Large intestine (tissue), 3 donors: ENCODE data around the gene AKR1C8. TPM values are rescaled to one million over a fixed set of nuclear protein-coding genes. Genes with fewer than 3 reads are reported as not detected.
A peak's percentile ranks its signal among the peaks of the same experiment; 100 is the strongest.
"Not testable (repeated sequence)": the region's sequence is repeated elsewhere in the genome, so short reads cannot be mapped to it uniquely, and the experiment has no call there.

Experiments used
- DNase-seq, 2 donors: peaks; one replicate each; pipeline versions ENCODE4 v3.0.0 to v3.0.0-alpha.2; 2013
- H3K27ac ChIP-seq: one replicate; pipeline ENCODE4 v1.5.1; 2013; ENCODE audit warnings: low read length
- H3K27me3 ChIP-seq: 2 replicates; pipeline ENCODE4 v1.6.1; 2013; ENCODE audit warnings: low read length; ENCODE audit not compliant: control insufficient read depth, insufficient read depth
- H3K36me3 ChIP-seq: 2 replicates; pipeline ENCODE4 v1.6.1; 2013; ENCODE audit warnings: low read length; ENCODE audit not compliant: control insufficient read depth, insufficient read depth
- H3K4me1 ChIP-seq: one replicate; pipeline ENCODE4 v1.6.1; 2013; ENCODE audit warnings: low read length; ENCODE audit not compliant: control insufficient read depth, insufficient read depth
- H3K4me3 ChIP-seq: one replicate; pipeline ENCODE4 v1.5.1; 2013; ENCODE audit warnings: low read length
- H3K9me3 ChIP-seq: one replicate; pipeline ENCODE4 v1.6.1; 2013; ENCODE audit warnings: mild to moderate bottlenecking, low read depth, low read length, moderate library complexity; ENCODE audit not compliant: control insufficient read depth
- WGBS: methylation state at CpG from one replicate; pipeline ENCODE4 v1.1.5; 2013; ENCODE audit warnings: low lambda C conversion rate; ENCODE audit not compliant: insufficient coverage; 5-methylcytosine and 5-hydroxymethylcytosine counted together
- polyA plus RNA-seq: library from polyadenylated mRNA; unstranded; fragments of 120-200 nt; gene quantifications from one replicate; pipeline ENCODE4 v1.2.1, GENCODE V29; 2013

Gene AKR1C8
- polyA plus RNA-seq, 1 donor = 0.13 TPM

DNA sequence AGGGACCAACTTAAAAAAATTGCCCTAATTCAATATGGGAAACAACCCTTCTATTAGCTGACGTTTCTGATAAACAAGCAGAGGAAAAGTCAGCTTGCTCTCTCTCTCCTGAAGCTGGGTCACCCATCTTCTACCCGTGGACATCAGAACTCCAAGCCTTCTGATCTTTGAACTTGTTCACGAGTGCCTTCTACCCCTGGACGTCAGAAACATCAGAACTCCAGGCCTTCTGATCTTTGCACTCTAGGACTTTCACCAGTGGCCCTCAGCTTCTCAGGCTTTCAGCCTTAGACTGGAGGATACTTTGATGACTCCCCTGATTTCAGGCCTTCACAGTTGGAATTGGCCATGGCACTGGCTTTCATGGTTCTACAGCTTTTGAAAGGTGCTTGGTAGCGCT is 41.8 kb downstream of the AKR1C8 start:
- peaks cover 18% of the 10 kb centered on the region for H3K4me1 ChIP-seq
- no CpG with 5 or more reads among the region's 5 CpGs for WGBS
- peaks cover 2% of the 10 kb centered on the region for H3K9me3 ChIP-seq
- H3K4me3 ChIP-seq = no peak overlapping the region
- peak; percentile 26 to 39 for DNase-seq
- H3K27me3 ChIP-seq = no peaks in the 10 kb centered on the region
- H3K36me3 ChIP-seq = no peaks in the 10 kb centered on the region
- no peak overlapping the region for H3K27ac ChIP-seq

DNA sequence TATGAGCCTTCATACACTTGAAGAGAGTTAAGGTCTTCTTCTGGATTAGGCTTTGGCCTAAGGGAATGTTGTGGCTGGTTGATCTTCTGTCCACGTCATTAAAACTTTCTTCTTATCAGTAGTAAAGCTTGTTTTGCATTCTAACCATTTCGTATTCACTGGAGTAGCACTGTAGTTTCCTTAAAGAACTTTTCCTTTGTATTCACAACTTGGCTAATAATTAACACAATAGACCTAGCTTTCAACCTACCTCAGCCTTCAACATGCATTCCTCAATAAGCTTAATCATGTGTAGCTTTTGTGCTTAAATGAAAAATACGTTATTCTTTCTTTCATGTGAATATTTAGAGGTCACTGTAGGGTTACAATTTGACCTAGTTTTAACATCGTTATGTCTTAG is 42.8 kb downstream of the AKR1C8 start:
- Histone ChIP-seq H3K9me3 (peaks cover 2% of the 10 kb centered on the region), H3K4me1 (peaks cover 10% of the 10 kb centered on the region), H3K36me3 (no peaks in the 10 kb centered on the region), H3K4me3 (no peak overlapping the region), H3K27ac (peak overlapping the region; percentile 31), H3K27me3 (no peaks in the 10 kb centered on the region)
- WGBS = 23% methylated on average over 3 of the region's 4 CpGs
- DNase-seq = peak; percentile 15 to 49

DNA sequence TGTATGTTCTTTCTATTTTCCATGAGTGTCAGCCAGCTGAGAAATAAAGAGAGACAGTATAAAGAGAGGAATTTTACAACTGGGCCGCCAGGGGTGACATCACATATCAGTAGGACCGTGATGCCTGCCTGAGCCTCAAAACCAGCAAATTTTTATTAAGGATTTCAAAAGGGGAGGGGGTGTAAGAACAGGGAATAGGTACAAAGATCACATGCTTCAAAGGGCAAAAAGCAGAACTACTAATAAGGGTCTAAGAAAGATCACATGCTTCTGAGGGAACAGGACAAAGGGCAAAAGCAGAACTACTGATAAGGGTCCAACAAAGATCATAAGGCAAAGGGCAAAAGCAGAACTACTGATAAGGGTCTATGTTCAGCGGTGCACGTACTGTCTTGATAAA is 47.3 kb downstream of the AKR1C8 start:
- not testable (repeated sequence) for H3K9me3 ChIP-seq, H3K4me1 ChIP-seq, H3K27me3 ChIP-seq, H3K36me3 ChIP-seq, H3K27ac ChIP-seq, H3K4me3 ChIP-seq, DNase-seq
- WGBS = no CpG with 5 or more reads among the region's 4 CpGs

DNA sequence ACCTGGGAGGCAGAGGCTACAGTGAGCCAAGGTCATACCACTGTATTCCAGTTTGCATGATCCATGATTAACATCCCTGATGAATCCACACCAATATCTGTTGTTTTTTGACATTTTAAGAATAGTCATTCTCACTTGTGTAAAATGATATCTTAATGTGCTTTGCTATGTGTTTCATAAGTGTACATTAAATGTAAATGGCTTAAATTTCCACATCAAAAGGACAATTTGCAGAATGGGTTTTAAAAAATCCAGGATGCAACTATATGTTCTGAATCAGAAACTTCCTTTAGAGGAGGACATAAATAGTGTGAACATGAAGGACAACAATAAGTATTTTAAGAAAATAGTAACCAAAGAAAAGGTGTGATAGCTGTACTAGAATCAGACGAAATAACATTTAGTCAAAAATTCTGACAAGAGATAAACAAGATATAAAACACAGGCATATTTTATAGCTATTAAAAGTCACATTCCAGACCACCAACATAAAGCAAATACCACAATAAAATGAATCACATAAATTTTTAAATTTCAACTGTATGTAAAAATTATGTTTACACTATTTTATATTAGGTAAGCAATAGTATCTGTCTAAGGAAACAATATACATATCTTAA is 48.4 kb downstream of the AKR1C8 start:
- H3K27ac ChIP-seq = no peak overlapping the region
- peaks cover 8% of the 10 kb centered on the region for H3K9me3 ChIP-seq
- H3K4me1 ChIP-seq = no peaks in the 10 kb centered on the region
- H3K27me3 ChIP-seq = no peaks in the 10 kb centered on the region
- H3K36me3 ChIP-seq = no peaks in the 10 kb centered on the region
- no peak overlapping the region for H3K4me3 ChIP-seq
- no CpG with 5 or more reads among the region's 1 CpG for WGBS
- DNase-seq = no peak

DNA sequence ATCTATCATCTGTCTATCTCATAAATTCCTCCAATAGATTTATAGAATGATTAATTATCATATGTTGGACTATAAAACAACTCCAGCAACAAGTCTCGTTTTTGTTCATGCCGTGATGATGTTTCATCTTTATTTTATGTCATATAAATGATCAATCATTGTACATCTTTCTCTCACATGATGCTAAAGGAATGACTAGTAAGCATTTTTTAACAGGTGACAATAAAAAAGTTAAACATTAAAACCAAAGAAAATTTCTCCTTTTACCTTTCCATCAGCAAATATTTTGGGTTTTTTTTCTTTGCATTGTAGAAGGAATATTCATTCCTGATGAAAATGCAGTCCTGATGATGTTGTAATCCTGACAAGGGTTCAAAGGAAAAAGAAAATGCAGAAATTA is 49.4 kb downstream of the AKR1C8 start:
- WGBS = 74% methylated on average over 2 of the region's 2 CpGs
- H3K27me3 ChIP-seq = no peaks in the 10 kb centered on the region
- DNase-seq = no peak

DNA sequence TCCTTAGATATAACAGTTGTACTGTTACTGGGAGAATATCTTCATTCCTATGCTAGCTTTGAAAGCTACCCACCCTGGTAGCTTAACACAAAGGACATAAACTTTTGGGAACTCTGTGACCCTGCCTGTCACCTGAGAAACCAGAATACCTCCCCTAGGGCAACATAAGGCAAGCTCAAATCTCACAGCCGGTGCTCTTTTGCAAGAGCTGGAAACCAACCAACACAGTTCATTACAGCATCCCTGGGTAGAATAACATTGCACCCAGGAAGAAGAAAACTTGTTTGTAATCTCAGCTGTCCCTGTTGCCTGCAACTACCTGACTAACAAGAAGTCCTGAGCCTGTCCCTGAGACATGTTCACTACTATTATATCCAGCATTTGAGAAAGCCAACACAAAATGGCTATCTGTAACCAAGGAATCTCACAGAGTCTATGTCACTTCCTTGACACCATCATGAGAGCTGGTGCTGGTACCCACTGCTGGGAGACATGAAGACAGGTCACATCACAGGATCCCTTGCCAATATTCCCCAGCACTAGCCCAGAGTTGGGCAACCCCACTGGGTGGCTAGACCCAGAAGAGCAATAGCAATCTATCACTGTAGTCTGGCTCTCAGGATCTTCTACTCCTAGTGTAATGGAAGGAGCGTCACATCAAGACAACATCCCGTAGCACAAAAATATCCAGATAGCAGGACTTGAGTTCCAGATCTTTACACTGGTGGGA is 59.5 kb downstream of the AKR1C8 start:
- Histone ChIP-seq H3K27ac (no peak overlapping the region), H3K4me3 (no peak overlapping the region), H3K9me3 (no peaks in the 10 kb centered on the region), H3K27me3 (no peaks in the 10 kb centered on the region), H3K4me1 (no peaks in the 10 kb centered on the region), H3K36me3 (no peaks in the 10 kb centered on the region)
- DNase-seq = no peak
- WGBS = no CpG with 5 or more reads among the region's 3 CpGs

More for the DNA sequence above, 49.4 kb downstream of the AKR1C8 start:
- no peaks in the 10 kb centered on the region for H3K4me1 ChIP-seq
- H3K9me3 ChIP-seq = peaks cover 8% of the 10 kb centered on the region
- H3K27ac ChIP-seq = no peak overlapping the region
- no peaks in the 10 kb centered on the region for H3K36me3 ChIP-seq
- no peak overlapping the region for H3K4me3 ChIP-seq

DNA sequence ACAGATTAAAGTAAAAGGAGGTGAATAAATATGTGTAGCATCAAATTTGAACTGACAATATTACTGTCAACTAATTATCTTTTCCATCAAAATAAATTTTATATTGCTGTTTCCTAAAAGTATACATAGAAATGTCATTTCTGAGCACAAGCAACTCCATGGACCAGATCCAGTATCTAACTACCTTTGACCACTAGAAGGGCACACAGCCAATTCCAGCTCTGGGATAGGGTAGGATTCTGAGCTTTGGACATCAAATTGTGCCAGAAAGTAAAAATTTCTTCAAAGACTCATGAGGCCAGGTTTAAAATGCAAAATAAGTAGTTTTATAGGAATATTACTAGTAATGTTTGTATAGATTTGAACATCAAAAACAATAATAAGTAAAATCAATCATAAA is 61.1 kb downstream of the AKR1C8 start:
- no peaks in the 10 kb centered on the region for H3K36me3 ChIP-seq
- H3K4me1 ChIP-seq = no peaks in the 10 kb centered on the region
- DNase-seq = no peak
- H3K4me3 ChIP-seq = no peak overlapping the region
- H3K9me3 ChIP-seq = no peaks in the 10 kb centered on the region
- H3K27ac ChIP-seq = no peak overlapping the region
- H3K27me3 ChIP-seq = no peaks in the 10 kb centered on the region

DNA sequence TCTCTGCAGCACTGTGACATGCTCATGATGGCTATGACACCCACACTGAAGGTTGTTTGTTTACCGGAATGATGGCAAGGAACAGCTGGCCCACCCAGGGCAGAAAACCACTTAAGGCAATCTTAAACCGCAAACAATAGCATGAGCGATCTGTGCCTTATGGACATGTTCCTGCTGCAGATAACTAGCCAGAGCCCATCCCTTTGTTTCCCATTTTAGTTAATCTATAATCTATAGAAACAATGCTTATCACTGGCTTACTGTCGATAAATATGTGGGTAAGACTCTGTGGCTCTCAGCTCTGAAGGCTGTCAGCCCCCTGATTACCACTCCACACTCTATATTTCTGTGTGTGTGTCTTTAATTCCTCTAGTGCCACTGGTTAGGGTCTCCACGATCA is 65.0 kb downstream of the AKR1C8 start:
- H3K4me1 ChIP-seq, H3K36me3 ChIP-seq, DNase-seq, H3K27me3 ChIP-seq, H3K9me3 ChIP-seq, H3K4me3 ChIP-seq, H3K27ac ChIP-seq: not testable (repeated sequence)
- WGBS = 100% methylated on average over 1 of the region's 5 CpGs

DNA sequence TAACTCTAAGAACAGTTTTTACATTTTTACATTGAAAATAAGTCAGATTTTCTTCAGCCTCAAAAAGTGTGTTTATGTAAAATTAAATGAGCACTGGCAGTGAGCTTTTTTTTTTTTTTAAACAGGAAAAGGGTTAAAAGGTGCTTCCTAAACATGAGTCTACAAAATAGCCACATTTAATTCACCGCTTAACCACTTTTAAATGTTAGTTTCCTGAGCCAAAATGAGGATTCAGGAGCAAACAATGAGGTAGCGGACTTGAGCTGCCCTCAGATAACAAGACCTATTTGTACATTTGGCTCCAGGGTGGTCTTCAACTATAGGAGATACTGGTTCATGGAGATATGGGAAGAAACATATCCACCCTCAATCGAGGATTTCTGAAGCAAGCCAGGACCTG is 67.9 kb downstream of the AKR1C8 start:
- Histone ChIP-seq H3K4me3 (no peak overlapping the region), H3K27me3 (no peaks in the 10 kb centered on the region), H3K4me1 (no peaks in the 10 kb centered on the region), H3K27ac (no peak overlapping the region), H3K36me3 (no peaks in the 10 kb centered on the region), H3K9me3 (no peaks in the 10 kb centered on the region)
- DNase-seq = no peak
- no CpG with 5 or more reads among the region's 3 CpGs for WGBS

DNA sequence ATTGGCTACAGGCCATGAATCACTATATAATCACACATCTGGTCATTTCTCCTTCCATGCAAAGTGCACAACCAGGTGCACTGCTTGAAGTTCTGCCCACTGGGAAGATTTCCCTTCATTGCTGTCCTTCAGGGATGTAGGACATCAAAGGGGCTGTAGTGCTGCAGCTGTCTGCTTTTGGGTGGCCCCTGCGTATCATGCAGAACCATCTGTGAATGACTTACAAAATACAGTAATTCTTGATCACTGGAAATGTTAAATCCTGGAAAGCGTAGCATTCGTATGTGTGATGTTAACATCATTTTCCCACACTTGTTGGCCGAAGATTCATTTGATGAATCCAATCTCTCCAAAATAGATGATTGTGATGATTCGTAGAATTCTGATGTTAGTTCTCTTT is 68.3 kb downstream of the AKR1C8 start:
- 100% methylated on average over 2 of the region's 5 CpGs for WGBS
- H3K4me3 ChIP-seq = no peak overlapping the region
- H3K27ac ChIP-seq = no peak overlapping the region
- no peaks in the 10 kb centered on the region for H3K27me3 ChIP-seq
- no peaks in the 10 kb centered on the region for H3K9me3 ChIP-seq
- no peaks in the 10 kb centered on the region for H3K36me3 ChIP-seq
- H3K4me1 ChIP-seq = no peaks in the 10 kb centered on the region
- no peak for DNase-seq

DNA sequence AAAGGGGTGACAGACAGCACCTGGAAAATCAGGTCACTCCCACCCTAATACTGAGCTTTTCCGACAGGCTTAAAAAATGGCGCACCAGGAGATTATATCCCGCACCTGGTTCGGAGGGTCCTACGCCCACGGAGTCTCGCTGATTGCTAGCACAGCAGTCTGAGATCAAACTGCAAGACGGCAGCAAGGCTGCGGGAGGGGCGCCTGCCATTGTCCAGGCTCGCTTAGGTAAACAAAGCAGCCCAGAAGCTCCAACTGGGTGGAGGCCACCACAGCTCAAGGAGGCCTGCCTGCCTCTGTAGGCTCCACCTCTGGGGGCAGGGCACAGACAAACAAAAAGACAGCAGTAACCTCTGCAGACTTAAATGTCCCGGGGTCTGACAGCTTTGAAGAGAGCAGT is 75.1 kb downstream of the AKR1C8 start:
- not testable (repeated sequence) for H3K36me3 ChIP-seq, DNase-seq, H3K27me3 ChIP-seq, H3K4me1 ChIP-seq, H3K27ac ChIP-seq, H3K4me3 ChIP-seq, H3K9me3 ChIP-seq
- WGBS = no CpG with 5 or more reads among the region's 12 CpGs
